Tibial nerve (tissue), 3 donors: Measurements from ENCODE around the gene SHC2.

Experiments used
- CTCF ChIP-seq, 5 experiments: fragments of 200-600 bp in 3 of 5; fragments of 450-650 bp in 2 of 5; sonication (generic) in 3 of 5; IDR thresholded peaks; one replicate each; pipeline ENCODE4 v1.5.1; 2016 to 2019; ENCODE audit warnings: antibody characterized with exemption in 5 of 5, mild to moderate bottlenecking in 3 of 5, moderate library complexity in 2 of 5
- POLR2A ChIP-seq, 2 donors: fragments of 450-650 bp; IDR thresholded peaks; one replicate each; pipeline ENCODE4 v1.6.1; 2017; ENCODE audit warnings: antibody characterized with exemption in 2 of 2, mild to moderate bottlenecking in 2 of 2, moderate library complexity in 2 of 2

- TF ChIP-seq CTCF (IDR thresholded peaks at IDR 0.05) (no peak), POLR2A (IDR thresholded peaks at IDR 0.05) (no peak)
These were observed 40.8 kb upstream of the SHC2 start for GRCh38 chr19:501646-502045.
